ENCODE results near the gene CFAP20DC. TPM values are rescaled to one million over a fixed set of nuclear protein-coding genes. Genes with fewer than 3 reads are reported as not detected.

The CFAP20DC gene
- total and polyA plus RNA-seq, 2 experiments from 2014 or later = 7.4 to 11.4 TPM

- DNase-seq (ENCODE audit: low spot score) (no peak), ATAC-seq (no peak)
- Histone ChIP-seq H3F3A (replicated peaks; ENCODE audit: low read depth) (no peaks in the 10 kb centered on the region), H3K79me2 (replicated peaks; ENCODE audit: insufficient read depth) (no peaks in the 10 kb centered on the region), H3K27ac (ENCODE audit: low read depth) (no peak overlapping the region), H3K4me1 (ENCODE audit: insufficient read depth) (no peaks in the 10 kb centered on the region), H2AFZ (no peak overlapping the region), H3K9me2 (ENCODE audit: insufficient read depth) (no peaks in the 10 kb centered on the region), H3K27me3 (ENCODE audit: insufficient read depth) (no peaks in the 10 kb centered on the region), H3K4me3 (no peak overlapping the region), H4K20me1 (replicated peaks; ENCODE audit: insufficient read depth) (no peaks in the 10 kb centered on the region), H3K4me2 (no peak overlapping the region), H3K36me3 (ENCODE audit: insufficient read depth) (no peaks in the 10 kb centered on the region)
- no peaks in the 10 kb centered on the region for H3K27me3 Mint-ChIP-seq (ENCODE audit: insufficient read depth, low read depth, poor library complexity)
- TF ChIP-seq CTCF (conservative IDR thresholded peaks at IDR 0.05; ENCODE audit: low read depth in 2 of 2) (no peak), EZH2 (IDR thresholded peaks at IDR 0.05; ENCODE audit: low read depth, unreplicated experiment) (no peak), NANOG (IDR thresholded peaks at IDR 0.05; ENCODE audit: borderline replicate concordance) (no peak), ZNF114 (CRISPR knock-in tag; IDR thresholded peaks at IDR 0.05) (no peak), JUNB (IDR thresholded peaks at IDR 0.05; ENCODE audit: unreplicated experiment) (no peak), STAT1 (IDR thresholded peaks at IDR 0.05; ENCODE audit: unreplicated experiment) (no peak), ZNF331 (CRISPR knock-in tag; IDR thresholded peaks at IDR 0.05; ENCODE audit: low read depth) (no peak), ETS1 (IDR thresholded peaks at IDR 0.05) (no peak), ZNF462 (CRISPR knock-in tag; IDR thresholded peaks at IDR 0.05) (no peak), REST (IDR thresholded peaks at IDR 0.05; ENCODE audit: unreplicated experiment) (no peak), POLR2AphosphoS5 (IDR thresholded peaks at IDR 0.05; ENCODE audit: low read depth) (no peak), CREB1 (CRISPR knock-in tag; IDR thresholded peaks at IDR 0.05; ENCODE audit: low read depth) (no peak), EZH2phosphoT487 (IDR thresholded peaks at IDR 0.05; ENCODE audit: unreplicated experiment) (no peak)
- H3K36me3 Mint-ChIP-seq (ENCODE audit: low read depth) = no peaks in the 10 kb centered on the region
- no peaks in the 10 kb centered on the region for H3K4me1 Mint-ChIP-seq
- no peak overlapping the region for H3K4me3 Mint-ChIP-seq
- no peaks in the 10 kb centered on the region for H3K9me3 Mint-ChIP-seq
- no peak overlapping the region for H3K27ac Mint-ChIP-seq
Measured at GRCh38 chr3:58749948-58750347, 299.9 kb downstream of the CFAP20DC start.
